HG03354 (cell line): ENCODE measurements around the gene CAPN15.

Experiments
- ATAC-seq: cut with Tn5 transposase; IDR thresholded peaks from one replicate; pipeline ENCODE4 v1.9.1; 2021; ENCODE audit warnings: mild to moderate bottlenecking; ENCODE audit not compliant: unreplicated experiment, poor library complexity, severe bottlenecking

The CAPN15 gene

GRCh38 chr16:523097-523741, 4.3 kb upstream of the CAPN15 start:
- no peak for ATAC-seq

- no peak for ATAC-seq
Measured at GRCh38 chr16:524274-525040, 3.1 kb upstream of the CAPN15 start.

- no peak for ATAC-seq
Measured at GRCh38 chr16:525123-525519, 2.4 kb upstream of the CAPN15 start.

GRCh38 chr16:525520-526180, 1.9 kb upstream of the CAPN15 start:
- no peak for ATAC-seq

GRCh38 chr16:526181-527014, 1.1 kb upstream of the CAPN15 start:
- ATAC-seq: peak; percentile 4

- ATAC-seq: peak; percentile 11
Measured at GRCh38 chr16:528111-529011, 849 bp downstream of the CAPN15 start.

GRCh38 chr16:529012-529575, 1.6 kb downstream of the CAPN15 start:
- ATAC-seq: no peak

GRCh38 chr16:530111-530817, 2.8 kb downstream of the CAPN15 start:
- no peak for ATAC-seq

- no peak for ATAC-seq
Measured at GRCh38 chr16:531494-532125, 4.1 kb downstream of the CAPN15 start.

- no peak for ATAC-seq
Measured at GRCh38 chr16:533391-534123, 6.0 kb downstream of the CAPN15 start.

- ATAC-seq: no peak
Measured at GRCh38 chr16:534135-534534, 6.6 kb downstream of the CAPN15 start.

GRCh38 chr16:534856-535445, 7.4 kb downstream of the CAPN15 start:
- no peak for ATAC-seq

GRCh38 chr16:535446-536405, 8.2 kb downstream of the CAPN15 start:
- ATAC-seq: no peak

- ATAC-seq: no peak
Measured at GRCh38 chr16:536746-537145, 9.2 kb downstream of the CAPN15 start.

- ATAC-seq: no peak
Measured at GRCh38 chr16:537415-538335, 10.2 kb downstream of the CAPN15 start.
